NCI-H748 (cell line): ENCODE measurements around the gene ATXN1.

Source experiments
- DNase-seq: peaks from one replicate; lab custom pipeline; 2025; ENCODE audit not compliant: unreplicated experiment; lab: John Stamatoyannopoulos, UW

The ATXN1 gene

DNA sequence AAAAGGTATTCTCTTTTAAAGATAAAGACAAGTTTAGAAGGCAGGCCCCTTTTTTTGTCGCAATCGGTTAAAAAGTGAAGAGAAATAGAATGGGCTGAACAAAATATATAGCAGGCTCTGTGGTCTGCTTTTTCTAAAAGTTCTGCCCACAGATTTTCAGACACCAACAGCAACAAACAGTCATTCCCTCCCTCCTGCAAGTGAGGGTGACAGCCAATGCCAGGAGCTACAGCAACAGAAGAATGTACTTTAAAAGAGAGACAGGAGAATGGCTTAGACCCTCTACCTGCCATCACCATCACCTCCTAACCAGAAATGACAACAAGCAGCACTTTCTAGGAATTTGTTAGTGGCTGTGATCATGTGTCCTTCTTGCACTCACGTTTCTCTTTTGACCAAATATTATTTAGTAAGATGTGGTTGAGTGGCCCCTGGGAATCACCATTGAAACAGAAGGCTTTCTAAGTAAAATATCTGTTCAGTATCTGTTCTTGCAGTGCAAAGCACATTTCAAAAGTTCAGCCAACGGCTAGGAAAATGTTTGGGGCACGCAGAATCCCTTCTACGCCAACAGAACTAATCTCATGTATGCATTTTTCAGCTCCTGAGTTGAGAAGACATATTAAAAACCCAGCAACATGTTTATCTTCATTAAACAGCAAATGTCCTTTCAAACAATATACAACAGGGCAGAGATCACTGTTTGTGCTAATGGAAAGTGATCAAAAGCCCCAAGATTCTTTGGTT lies 248.5 kb downstream of the ATXN1 start:
- no peak for DNase-seq

DNA sequence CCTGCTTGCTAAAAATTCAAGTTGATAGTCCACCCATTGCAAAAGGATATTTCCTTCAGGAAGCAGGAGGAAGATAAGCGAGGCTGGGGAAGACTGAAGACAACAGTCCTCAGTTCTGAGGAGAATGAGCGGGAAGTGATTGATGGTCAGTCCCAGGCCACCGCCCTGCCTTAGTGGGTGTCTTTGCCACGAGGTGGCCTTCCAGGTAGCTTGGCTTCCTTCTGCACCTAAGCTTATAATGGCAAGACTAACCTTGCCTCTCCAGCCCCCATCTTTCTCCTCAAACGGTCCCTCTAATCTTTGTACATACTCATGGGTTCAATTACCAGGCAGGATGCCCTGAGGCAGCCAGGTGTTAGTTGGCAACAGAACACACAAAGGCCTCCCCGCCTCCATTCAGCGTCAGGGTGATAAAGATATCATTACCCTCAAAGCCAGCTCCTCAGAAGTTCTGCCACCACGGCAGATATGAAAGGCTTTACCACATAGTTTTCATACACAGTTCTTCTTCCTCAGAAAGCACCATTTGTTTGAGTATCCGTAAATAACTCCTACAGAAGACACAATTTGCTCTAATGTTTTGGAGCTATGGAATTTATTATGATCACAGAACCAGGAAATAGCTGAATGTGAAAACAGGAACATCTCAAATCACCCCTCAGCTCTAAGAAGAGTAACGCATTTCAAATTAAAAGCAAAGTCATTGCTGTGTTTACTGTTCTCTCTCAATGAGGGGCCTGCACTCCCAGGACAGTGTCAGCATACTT lies 249.4 kb downstream of the ATXN1 start:
- DNase-seq = peak; percentile 60

DNA sequence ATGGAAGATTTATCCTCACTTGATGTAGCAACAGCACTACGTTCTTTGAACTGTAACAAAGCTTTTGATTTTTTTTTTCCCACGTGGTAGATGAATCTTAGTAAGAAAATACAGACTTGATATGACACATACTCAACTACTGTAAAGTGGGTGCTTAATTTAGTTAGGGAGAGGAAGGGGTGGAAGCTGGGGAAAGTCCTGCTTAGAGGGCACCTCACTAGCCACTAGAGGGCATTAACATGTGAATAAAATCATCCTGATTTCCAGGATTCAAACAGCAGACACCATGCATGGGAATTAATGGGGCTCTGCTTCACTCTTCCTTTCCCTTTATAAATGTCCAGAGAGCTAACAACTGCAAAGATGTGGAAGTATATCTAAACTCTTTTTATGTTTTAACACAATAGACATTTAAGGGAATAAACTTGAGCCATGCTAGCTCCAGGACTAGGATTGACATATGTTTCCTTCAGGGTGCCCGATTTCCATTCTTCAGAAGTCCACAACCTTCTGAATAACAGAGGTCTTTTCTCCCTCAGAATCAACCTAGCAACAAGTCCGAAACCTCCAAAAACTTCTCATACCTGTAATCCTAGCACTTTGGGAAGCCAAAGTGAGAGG lies 250.1 kb downstream of the ATXN1 start:
- peak; percentile 63 for DNase-seq

DNA sequence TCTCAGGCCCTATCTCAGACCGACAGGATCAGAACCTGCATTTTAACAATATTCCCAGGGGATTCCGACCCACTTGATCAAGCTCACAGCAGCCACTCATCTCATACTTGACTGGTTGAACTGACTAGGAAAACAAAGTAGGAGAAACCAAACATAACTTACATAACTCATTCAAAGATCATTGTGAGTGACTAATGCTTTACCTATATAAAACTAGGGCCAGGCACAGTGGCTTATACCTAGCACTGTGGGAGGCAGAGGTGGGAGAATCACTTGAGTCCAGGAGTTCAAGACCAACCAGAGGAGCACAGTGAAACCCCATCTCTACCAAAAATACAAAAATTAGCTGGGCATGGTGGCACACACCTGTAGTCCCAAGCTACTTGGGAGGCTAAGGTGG lies 251.0 kb downstream of the ATXN1 start:
- no peak for DNase-seq

DNA sequence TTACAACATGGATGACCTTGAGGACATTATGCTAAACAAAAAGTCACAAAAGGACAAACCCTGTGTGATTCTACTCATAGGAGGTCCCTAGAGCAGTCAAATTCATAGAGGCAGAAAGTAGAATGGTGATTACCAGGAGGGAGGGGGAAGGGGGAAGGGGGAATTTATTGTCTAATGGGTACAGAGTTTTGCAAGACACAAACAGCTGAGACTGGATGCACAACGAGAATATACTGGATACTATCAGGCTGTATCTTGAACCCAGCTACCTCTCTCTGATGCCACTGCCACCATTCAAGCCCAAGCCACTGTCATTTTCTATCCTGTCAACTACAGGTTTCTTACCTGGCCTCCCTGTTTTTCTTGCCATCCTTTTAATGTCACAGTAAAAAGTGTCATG lies 252.3 kb downstream of the ATXN1 start:
- DNase-seq = no peak

DNA sequence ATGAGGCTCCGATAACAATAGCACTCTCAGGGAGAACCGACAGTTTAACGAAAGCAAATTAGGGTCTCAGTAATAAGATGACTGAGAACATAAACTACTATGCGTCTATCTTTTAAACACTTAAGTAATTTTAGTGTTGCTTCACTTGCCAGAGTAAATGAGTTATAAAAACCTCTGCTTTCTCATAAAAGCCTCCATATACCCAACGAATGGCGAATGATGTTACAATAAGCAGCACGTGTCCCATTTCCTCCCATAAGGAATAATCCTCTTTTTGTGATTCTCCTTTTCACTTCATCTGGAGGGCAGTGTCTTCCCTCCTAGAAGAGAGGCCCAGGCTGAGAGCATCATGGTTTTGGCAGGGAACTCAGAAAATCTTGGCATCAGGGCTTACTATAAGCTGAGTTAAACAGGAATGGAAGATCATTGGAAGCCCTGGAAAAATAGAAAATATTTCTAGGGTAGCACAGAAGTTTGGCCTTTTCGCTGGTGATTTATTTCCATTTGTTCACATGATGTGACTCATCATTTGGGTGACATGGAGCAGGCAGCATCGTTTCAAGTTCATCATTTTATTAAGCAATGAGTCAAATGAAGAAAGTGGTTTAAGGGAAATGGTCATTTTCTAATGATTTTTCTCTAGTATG lies 255.4 kb downstream of the ATXN1 start:
- DNase-seq = no peak

DNA sequence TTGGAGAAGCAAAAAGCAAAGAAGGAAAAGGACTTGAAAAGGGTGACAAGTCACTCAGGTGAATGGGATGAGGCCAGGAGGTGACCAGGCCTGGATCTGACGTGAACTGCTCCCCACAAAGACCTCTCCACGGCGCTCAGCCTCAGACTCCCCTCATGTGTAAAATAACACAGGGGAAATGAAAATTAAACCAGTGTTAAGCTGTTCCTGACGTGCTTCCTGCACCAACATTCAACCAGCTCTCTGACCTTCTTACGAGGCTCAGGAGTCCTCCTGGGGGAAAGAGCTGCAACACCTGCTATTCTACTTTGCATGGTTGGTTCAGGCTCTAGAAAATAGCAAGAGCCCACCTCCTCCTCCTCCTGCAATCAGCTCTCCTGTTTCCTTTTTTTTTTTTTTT lies 256.7 kb downstream of the ATXN1 start:
- no peak for DNase-seq

DNA sequence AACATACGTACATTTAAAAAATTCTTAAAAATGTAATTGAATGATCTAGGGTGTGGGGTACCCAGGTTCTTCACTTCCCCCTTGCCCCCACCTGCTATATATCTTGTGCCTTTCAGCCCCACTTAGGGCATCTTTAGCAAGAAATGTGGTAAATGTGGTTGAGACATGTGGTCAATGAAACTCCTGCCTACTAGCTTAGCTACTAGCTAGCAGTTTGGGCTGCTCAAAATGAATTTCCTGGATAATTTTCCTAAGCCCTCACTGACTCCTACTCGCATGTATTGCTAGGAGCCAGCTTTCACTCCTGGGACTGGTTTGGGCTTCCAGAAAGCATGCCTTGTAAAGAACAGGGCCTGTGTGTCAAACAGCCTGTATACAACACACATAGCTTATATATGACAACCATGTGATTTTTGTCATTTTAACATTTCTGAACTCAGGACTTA lies 257.3 kb downstream of the ATXN1 start:
- no peak for DNase-seq

DNA sequence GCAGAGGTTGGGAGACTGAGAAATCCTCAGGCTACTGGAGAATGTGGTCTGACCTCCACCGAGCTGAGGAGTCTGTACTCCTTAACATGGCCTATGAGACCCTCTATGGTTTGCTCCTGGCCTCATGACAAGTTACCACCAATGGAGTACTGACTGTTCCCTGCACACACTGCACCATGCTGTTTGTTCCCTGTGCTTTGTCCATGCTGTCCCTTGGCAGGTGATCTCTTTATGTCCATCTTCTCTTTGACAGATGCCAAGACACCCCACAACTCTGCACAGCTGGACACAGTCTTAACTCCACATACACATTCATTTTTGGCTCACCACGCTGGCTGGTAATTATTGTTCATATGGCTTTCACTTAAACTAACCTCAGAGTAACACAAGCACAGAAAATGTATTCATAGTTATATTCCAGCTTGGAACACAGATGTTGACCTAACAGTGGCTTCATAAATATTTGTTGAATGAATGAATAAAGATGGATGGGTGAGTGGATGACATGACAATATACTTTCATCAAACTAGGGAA lies 258.0 kb downstream of the ATXN1 start:
- DNase-seq = no peak

DNA sequence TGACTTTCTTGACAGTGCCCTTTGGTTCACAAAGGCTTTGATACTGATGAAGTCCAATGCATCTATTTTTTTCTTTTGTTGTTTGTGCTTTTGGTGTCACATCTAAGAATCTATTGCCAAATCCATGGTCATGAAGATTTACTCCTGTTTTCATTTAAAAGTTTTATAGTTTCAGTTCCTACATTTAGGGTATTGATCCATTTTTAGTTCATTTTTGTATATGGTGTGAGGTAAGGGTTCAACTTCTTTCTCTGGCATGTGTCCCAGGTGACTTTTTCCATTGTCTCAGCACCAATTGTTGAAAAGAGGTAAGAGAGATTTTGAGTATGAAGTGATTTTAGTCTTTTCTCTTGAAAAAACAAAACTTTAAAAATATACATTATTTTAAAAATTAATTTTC lies 262.3 kb downstream of the ATXN1 start:
- no peak for DNase-seq

DNA sequence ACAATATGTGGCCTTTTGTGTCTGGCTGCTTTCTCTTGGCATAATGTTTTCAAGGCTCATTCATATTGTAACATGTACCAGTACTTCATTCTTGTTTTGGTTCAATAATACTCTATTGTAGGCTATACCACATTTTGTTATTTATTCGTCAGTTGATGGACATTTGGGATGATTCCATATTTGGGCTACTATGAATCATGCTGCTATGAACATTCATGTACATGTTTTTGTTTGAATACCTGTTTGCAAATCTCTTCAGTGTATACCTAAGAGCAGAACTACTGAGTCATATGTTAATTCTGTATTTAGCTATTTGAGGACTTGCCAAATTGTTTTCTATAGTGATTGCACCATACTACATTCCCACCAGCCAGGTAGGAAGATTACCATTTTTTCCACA lies 263.0 kb downstream of the ATXN1 start:
- no peak for DNase-seq

DNA sequence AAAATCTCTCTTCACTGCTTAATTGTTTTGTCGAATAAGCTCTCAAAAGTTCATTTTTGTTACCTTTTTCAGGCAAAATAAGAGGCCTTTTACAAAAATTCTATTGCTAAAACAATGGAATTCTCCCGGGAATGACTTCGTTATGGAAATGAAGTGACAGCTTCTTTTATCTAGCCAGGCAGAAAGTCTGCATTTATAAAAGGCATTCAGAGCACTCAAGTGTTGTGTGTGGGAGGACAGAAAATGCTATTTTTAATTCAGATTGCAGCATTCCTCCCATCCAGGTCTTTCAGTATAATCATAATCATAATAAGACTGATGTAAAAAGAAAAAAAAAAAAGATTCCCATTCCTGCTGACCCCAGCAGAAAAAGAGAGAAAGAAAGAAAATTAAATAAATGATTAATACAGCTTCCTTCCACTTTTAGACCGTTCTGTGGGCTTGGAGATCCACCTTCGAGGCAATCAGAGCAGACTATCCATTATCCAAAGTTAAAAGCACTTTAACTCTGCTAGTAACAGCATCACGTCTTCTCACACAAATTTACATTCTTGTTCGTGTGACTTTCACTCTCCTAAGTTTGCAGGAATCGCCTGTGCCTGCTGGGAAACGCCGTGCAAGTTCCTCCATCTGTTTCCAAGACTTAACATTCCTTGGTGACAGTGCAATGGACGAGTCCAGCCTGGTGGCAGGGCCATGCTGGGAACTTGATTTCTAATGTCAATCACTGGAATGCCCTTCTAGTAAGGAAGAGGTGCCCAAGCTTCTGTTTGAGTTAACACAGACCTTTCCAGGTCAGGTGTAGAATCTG lies 264.1 kb downstream of the ATXN1 start:
- DNase-seq = no peak

DNA sequence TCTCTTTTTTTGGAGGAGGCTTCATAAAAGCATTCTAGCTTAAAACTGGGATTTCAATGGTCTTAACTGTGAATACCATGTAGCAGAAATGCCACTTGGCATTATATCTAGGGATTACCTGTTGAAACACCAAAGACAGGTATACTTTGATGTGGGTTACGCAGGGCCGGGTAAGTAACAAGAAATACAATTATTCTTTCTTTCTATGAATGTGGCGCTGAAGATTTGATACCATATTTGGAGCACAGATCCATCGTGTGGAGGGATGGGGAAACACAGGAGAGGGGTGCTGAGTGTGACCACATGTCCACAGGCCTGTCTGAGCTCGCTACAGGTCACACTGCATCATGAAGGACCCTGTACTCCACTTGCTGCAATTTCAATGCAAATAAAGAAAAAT lies 265.1 kb downstream of the ATXN1 start:
- DNase-seq = no peak

DNA sequence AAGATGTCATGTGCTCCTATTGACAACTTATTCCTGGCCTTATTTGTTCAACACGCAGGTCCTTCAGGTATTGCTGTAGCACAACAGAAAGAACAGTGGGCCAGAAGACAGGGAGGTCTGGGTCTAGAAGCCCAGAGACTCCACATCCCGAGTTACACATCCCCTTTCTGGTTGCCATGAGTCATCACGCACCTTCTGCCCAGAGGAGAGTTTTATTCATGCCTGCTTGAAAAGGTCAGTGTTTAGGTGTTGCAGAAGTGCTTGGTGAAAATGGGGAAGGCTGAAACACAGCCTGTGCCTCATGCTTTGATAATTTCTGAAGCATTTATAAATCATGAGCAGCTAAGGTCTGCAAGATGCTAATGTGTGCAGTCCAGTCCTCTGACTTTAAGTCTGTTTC lies 266.5 kb downstream of the ATXN1 start:
- no peak for DNase-seq

DNA sequence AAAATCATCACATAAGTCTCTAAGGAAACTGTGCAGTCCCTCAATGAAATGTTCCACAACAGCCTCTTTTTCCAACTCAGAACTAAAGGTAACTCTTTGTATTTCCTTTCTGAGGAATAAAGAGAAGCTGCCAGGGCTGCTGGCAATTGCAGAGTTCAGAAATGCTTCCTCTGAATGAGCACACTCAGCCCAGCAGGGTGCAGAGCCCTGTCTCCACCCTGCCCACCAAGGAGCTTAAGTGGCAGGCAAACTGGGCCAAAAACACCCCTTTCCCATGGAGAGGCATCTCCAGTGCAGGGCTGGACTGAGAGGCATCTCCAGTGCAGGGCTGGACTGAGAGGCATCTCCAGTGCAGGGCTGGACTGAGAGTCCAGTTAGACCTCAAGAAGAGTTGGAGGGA lies 267.5 kb downstream of the ATXN1 start:
- DNase-seq = no peak

DNA sequence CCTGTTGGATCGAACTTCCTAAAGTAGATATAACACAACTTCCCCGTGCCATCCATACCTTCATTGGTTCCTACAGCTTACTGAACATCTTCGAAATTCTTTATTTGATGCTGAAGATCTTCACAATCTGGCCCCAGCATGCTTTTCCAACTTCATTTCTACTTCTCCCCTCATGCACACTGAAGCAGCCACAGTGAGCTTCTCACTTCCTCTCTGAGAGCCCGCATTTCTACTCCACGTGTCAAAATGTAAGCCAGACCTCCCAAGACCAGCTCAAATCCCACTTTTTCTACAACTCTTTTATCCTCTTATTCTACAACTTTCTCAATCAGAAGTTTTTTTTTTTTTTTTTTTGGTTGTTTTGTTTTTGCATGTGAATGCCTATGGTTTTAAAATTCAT lies 268.1 kb downstream of the ATXN1 start:
- DNase-seq = no peak

DNA sequence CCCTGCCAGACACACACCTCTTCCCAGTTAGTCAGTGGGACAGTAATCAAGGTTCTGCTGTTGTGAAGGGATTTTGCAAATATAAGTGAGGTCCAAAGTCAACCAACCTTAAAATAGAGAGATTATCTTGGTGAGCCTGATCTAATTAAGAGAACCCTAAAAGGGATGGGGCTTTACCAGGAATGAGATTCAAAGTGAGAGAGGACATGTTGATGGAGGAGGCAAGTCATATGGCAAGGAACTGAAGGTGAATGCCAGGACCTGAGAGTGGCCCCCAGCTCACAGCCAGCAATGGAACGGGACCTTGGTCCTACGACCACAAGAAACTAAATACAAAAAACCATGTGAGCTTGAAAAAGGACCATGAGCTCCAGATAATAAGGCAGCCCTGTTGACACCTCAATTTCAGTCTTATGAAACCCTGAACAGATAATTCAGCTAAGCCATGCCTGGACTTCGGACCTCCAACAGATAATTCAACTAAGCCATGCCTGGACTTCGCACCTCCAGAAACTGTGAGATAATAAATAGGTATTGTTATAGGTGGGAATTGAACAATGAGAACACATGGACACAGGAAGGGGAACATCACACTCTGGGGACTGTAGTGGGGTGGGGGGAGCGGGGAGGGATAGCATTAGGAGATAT lies 269.5 kb downstream of the ATXN1 start:
- DNase-seq = no peak

DNA sequence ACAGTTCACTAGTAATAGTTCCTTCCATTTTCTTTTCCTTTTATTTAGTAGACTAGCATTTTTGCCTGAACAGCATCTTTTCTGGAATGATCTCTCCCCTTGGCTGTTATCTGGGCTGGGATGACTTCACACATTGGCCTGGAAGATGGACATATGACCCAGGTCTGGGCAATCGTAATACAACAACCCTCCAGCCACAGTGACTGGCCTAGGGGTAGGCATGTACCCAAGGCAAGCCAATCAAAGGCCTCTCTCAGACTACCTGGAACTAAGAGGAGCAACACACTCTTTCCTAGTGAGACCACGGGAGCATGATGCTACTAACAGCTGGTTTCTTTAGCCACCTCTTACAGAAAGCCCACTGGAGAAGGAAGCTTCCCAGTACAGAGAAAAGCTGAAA lies 270.6 kb downstream of the ATXN1 start:
- DNase-seq = no peak

DNA sequence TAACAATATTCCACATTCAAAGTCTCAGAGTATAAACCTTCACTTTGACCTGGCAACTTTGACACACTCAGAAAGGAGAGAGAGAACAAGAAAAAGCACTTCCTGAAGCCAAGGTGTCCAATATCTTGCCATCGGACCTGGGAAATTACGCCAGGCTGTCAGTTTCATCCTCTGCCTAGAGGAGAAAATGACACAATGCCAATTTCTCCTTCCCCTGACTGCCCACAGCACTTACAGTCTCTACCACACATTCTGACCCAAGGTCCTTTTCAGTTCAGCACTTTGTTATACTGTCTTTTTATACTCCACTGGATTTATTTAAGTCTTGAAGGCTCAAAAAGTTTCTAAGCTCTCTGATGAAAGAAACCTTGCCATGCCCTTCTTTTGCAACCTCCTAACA lies 272.4 kb downstream of the ATXN1 start:
- no peak for DNase-seq
